Subcutaneous preadipocyte (primary cell): ENCODE data around the gene SPIN2A. TPM values are rescaled to one million over a fixed set of nuclear protein-coding genes. Genes with fewer than 3 reads are reported as not detected.

ENCODE experiments used
- total RNA-seq: library from RNA; depleted of rRNA; stranded (reverse); fragments of >200 nt; gene quantifications from 2 replicates; pipeline ENCODE4 v1.2.3, GENCODE V29; 2012

Gene SPIN2A
- total RNA-seq, result 0.59 and 2.2 TPM in 2 replicates

DNA sequence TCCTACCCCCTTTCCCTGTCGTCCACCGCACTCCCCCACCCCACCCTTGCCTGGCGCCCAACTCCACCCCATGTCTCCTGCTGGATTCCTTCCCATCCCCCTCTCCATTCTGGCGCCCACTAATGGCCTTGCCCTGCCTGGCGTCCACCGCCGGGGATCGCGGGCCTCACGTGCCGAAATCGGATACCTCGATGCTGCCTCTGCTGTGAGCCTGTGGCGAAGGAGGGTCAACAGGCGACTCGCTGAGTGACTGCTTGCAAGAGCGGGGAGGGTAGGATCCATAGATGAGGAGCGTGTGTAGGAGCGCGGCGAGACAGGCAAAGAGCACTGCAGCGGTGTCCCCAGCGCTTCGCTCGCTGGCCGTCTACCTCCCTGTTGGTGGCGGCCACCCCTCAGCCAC lies at the start of gene SPIN2A:
TSS of gene SPIN2A (minus strand) at position 325 of the 400 bp plus-strand sequence. CDS start 800 bp downstream, outside the sequence.

DNA sequence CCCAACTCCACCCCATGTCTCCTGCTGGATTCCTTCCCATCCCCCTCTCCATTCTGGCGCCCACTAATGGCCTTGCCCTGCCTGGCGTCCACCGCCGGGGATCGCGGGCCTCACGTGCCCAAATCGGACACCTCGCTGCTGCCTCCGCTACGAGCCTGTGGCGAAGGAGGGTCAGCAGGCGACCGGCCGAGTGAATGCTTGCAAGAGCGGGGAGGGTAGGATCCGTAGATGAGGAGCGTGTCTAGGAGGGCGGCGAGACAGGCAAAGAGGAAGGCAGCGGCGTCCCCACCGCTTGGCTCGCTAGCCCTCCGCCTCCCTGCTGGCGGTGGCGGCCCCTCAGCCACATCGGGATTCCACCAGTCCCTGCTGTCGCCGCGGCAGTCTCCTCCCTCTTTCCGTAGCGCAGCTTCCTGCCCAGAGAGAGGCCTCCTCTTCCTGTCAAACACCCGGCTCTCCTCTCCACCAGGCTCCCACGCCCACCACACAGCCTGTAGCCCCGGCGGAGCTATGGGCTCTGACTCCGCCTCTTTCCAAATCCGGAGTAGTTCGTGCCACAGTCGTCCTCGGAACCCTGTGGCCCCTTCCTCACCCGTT lies 15.9 kb downstream of the SPIN2A start, which contains the start of gene SPIN2B:
TSS of gene SPIN2B (minus strand) at position 387 of the 594 bp plus-strand sequence.

Other genes with a start within 250 kb of the SPIN2A start
- 5.7 and 8.5 TPM in 2 replicates for gene SPIN3, start 141.9 kb downstream of the SPIN2A start, total RNA-seq
- 9.6 and 10.3 TPM in 2 replicates for gene SPIN2B, start 15.8 kb downstream of the SPIN2A start, total RNA-seq
- not detected in 2 replicates for gene FAAH2, start 149.3 kb upstream of the SPIN2A start, total RNA-seq